DND-41 (cell line): ENCODE data around the gene DOCK4.

Source experiments
- CTCF ChIP-seq: IDR thresholded peaks from 2 replicates; pipeline ENCODE4 v1.5.1; 2012; ENCODE audit warnings: borderline replicate concordance, low read length, moderate library complexity, mild to moderate bottlenecking; ENCODE audit not compliant: poor library complexity, severe bottlenecking; ENCODE audit errors: extremely low read depth
- EZH2 ChIP-seq: IDR thresholded peaks from 3 replicates; pipeline ENCODE4 v1.6.1; 2012; ENCODE audit warnings: borderline replicate concordance, low read depth, mild to moderate bottlenecking, moderate library complexity, low read length, inconsistent platforms; ENCODE audit not compliant: severe bottlenecking

DNA sequence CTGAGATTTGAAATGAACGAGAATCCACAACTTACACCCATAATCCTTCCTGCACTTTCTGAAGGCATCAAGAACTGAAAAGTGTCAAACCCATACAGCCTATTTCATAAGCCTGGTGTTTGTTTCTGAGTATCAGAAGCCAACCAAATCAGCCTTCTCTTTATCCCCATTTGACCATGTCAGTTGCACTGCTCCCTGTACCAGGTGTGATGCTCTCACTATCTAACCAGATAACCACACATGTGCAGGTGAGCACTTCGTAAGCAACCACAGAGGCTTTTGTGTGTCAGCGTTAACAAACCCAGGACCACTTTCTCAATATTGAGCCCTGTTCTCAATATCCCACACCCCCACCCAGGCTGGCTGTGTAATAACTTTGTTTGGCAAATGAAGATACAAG is 114.4 kb downstream of the DOCK4 start:
- TF ChIP-seq EZH2 (no peak), CTCF (no peak)
